Fibroblast of skin of abdomen (primary cell): ENCODE measurements around the gene EXOC3. TPM values are rescaled to one million over a fixed set of nuclear protein-coding genes. Genes with fewer than 3 reads are reported as not detected.
"Not testable (repeated sequence)": the region's sequence is repeated elsewhere in the genome, so short reads cannot be mapped to it uniquely, and the experiment has no call there.

Source experiments
- DNase-seq: peaks from one replicate; pipeline ENCODE4 v3.0.0-alpha.2; 2013
- polyA plus RNA-seq, 2 experiments: library from polyadenylated mRNA; unstranded; fragments of 120-200 nt; gene quantifications; one replicate each; pipeline ENCODE4 v1.2.1, GENCODE V29; 2013; ENCODE audit not compliant: insufficient read length in 2 of 2

The EXOC3 gene
- 37.0 TPM for polyA plus RNA-seq (2013, experiment 1 of 2; ENCODE audit: insufficient read length)
- 37.0 TPM for polyA plus RNA-seq (2013, experiment 2 of 2; ENCODE audit: insufficient read length)

- DNase-seq, result peak; percentile 73
Observed at GRCh38 chr5:442335-443238, at the start of gene EXOC3. TSS of gene EXOC3 (plus strand) at chr5:443176. CDS start at chr5:446206, 3,030 bp downstream.

DNA sequence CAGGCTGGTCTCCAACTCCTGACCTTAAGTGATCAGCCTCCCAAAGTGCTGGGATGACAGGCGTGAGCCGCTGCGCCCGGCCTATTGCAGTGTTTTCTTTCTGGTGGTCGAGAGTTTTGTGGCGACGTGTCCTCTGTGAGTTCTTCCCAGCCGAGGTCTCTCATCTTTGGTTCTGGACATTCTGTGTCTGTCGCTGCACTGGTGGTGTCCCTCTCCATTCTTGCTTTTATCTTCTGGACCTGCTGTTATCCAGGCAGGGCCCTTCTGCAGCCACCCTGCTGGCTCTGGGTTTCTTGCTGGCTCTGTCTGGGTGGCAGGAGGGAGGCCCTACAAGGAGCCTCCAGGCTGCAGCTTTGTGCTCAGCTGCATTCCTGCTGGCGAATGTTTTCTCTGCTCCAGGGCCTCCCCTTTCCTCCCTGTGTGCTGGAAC lies 49.1 kb upstream of the EXOC3 start:
- peak; percentile 43 for DNase-seq

- no peak for DNase-seq
Observed at GRCh38 chr5:394671-395155, 48.3 kb upstream of the EXOC3 start.

DNA sequence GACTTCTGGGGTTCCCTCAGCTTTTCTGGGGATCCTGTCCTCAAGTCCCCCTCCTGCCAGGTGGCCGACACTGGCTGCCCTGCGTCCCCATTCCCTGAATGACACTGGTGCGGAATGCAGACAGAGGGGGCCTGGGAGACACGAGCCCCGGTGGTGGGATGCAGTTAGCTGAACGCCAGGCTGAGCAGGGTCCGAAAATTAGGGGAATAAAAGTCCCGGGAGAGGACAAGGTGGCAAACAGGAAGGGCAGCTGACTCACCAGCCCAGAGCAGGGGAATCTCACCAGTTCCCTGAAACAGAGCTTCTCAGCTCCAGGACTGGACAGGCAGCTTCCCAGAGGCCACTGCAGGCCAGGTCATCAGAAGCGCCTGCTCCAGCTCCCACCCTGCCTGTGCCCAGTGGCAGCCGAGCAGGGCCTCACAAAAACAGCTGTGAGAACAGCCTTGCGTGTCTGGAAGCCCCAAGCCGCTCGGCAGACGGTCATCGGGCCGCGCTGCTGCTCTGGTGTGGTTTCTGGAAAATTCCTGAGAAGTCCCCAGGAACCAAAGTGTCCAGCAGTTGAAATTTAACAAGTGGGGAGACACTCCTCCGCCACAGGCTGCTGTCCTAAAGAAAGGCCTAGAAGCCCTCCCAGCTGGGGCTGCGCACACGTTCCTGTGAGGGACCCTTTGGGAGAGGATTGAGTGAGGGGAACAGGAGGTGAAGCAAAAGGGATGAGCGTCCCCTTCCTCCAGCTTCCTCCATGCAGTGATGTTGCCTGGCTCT lies 47.6 kb upstream of the EXOC3 start:
- peak; percentile 59 for DNase-seq

DNA sequence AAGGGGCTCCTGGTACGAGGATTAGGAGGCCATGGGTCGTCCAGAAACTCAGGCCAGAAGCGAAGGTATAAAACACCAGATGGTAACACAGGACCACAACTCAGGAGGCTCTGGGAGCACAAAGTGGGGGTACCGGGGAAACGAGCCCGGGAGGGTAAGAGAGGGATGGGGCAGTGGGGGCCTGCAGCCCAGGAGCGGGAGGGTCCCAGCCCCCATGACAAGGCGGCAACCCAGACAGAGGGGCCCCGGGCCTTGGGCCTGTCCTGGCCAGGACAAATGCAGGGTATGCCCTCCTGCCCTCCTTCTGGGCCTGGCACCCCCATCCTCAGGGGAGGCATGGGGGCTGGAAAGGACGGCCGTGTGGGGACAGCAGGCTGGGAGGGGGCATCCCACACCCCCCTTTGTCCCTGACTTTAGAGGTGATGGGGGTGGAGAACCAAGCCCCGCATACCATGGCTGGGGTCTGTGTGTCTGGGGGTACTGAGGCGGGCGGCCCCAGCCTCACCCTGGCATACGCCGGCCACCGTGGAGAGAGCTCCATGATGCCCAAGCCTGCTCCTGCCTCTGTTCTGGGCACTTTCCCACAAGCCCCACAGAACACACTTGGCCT lies 47.0 kb upstream of the EXOC3 start:
- DNase-seq, result no peak

- no peak for DNase-seq
Observed at GRCh38 chr5:396531-396961, 46.4 kb upstream of the EXOC3 start.

DNA sequence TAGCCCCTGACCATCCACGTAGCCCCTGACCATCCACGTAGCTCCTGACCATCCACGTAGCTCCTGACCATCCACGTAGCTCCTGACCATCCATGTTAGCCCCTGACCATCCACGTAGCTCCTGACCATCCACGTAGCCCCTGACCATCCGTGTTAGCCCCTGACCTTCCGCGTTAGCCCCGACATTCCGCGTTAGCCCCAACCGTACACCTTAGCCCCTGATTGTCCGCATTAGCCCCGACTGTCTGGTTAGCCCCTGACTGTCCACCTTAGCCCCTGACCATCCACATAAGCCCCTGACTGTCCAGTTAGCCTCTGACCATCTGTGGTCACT lies 44.9 kb upstream of the EXOC3 start:
- not testable (repeated sequence) for DNase-seq

DNA sequence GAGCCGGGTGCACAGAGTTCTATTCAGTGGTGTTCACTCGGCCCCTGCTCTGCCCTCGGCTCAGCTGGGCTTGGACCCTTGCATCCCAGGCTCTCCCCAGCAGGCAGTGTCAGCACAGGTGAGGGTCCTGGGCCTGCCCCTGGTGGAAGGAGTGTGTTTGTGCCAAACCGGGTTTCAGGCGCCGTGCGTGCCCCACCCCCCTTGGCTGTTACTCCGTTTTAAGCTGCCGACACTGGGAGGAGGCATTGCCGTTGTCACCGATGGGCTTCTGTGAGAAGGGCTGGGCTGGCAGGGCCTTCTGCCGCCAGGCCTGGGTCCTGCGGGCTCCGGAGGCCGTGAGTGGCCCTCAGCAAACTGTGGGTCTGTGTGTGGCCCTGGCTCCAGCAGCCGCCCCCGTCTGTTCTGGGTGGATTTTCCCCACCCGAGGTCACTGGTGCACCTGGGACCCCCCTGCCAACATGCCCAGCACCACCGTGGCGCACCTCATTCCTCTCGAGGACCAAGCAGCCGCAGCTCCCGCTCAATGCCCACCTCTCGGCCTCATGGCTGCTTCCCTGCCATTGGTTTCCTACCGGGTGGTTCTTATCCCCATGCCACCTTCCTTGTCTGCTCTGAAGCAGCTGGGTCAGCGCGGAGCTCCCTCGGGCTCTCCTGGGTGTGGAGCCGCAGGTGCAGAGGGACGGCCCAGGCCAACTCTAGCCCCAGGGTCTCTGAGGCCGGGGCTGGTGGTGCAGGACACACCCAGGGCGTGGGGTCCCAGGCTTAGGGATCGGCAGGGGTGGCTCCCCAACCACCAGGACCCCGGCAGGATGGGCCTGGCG lies 44.3 kb upstream of the EXOC3 start:
- no peak for DNase-seq

GRCh38 chr5:399296-400281 lies 43.4 kb upstream of the EXOC3 start:
- peak; percentile 97 for DNase-seq

GRCh38 chr5:400282-401145 lies 42.5 kb upstream of the EXOC3 start:
- DNase-seq, result peak; percentile 96

DNA sequence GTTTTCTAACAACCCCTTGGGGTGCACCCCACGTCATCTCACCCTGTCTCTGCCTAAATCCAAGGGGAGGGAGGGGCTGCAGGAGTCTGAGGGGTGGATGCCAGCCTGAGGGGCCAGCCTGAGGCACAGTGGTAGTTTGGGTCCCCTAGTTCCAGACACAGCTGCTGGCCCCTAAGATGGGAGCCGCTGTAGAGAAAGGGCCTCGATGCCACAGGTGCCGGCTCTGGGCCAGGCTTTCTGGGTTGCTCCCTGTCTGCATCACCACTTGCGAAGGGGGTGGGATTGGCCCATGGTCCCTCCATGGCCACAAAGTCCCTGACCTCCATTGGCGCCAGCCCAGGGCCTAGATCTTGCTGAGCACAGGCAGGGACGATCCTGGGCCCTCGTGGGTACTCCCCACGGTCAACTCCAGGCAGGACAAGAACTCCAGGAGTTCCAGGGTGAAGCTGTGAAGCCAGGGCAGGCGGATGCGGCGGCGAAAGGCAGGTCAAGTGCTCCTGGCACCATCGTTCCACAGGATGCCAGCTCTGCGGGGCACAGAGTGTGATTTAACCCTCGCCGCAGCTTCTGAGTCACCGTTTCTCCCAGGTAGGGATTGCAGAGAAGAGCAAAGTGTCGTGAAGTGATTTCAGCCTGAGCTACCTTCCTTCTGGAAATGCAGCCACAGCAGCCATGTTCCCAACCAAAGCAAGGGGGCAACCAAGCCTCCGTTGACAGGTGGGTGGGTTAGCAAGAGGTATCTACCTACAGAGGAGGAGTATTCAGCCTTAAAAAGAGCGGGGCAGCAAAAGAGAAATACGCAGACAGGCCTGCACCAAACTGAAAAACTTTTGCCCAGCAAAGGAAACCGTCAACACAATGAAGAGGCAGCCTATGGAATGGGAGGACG lies 41.6 kb upstream of the EXOC3 start:
- DNase-seq, result no peak

- not testable (repeated sequence) for DNase-seq
Observed at GRCh38 chr5:402219-402614, 40.8 kb upstream of the EXOC3 start.

DNA sequence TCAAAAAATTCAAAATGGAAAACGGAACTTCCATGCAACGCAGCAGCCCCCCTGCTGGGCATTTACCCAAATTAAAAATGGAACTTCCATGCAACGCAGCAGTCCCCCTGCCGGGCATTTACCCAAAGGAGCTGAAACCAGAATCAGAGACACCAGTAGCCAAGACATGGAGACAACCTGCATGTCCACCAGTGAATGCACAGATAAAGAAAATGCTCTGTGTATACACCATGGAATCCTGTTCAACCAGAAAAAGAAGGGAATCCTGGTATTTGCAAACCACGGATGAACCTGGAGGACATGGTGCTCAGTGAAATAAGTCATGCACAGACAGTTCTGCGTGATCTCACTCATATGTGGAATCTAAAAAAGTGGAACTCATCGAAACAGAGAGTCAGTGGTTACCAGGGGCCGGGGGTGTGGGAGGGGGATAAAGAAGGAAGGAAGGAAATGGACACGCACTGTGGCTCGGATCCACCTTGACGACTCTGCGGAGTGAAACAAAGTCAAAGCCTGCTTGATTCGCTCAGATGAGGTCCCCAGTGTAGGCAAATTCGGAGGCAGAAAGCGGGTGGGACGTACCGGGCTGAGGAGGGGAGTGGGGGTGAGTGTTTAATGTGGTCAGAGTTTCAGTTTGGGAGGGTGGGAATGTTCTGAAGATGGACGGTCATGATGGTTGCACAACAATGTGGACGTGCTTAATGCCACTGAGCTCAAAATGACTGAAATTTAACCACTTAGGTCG lies 40.2 kb upstream of the EXOC3 start:
- peak; percentile 23 for DNase-seq

- DNase-seq, result no peak
Observed at GRCh38 chr5:403995-404394, 39.0 kb upstream of the EXOC3 start.

DNA sequence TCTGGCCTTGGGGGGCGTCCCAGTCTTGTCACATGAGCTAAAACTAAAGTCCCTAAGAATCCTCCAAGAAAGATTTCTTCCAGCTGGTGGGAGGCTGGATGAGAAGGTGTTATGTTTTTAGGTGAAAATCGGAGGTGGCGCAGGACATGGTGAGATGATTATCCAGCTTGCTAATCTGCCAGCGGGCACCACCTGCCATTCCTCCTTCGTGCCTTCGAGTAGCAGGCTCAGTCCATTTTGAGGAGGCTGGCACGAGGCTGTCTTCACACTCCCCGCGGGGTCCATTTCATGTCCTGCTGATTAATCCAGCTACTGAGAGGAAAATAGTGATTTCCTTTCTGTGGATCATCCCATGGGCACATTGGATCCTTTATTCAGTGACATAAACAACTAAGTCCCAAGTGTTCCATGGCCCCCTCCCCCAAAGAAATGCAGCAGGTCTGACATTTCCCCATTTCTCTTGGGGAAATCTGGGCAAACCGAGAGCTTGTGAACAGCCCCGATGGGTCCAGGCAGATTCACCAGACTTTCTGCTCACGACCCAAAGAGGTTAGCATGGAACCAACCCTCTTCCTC lies 38.2 kb upstream of the EXOC3 start:
- DNase-seq, result no peak

GRCh38 chr5:405421-405820 lies 37.6 kb upstream of the EXOC3 start:
- no peak for DNase-seq

DNA sequence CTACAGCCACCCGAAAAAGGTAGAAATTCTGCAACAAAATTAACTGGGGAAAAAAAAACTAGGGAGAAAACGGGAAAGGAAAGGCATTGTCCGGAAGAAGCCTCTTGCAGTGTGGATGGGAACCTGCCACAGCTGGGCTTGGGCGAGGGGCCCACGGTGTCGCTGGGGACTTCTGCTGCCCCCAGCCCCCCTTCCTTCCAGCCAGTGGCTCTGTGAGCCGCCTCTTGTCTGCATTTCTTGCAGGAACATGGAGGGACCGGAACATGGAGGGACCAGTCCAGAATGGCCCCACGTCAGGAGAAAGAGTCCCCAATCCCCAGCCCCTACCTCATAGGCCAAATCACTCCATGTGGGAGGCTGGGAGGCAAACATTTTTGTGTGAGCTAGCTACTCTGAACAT lies 36.9 kb upstream of the EXOC3 start:
- DNase-seq, result no peak

DNA sequence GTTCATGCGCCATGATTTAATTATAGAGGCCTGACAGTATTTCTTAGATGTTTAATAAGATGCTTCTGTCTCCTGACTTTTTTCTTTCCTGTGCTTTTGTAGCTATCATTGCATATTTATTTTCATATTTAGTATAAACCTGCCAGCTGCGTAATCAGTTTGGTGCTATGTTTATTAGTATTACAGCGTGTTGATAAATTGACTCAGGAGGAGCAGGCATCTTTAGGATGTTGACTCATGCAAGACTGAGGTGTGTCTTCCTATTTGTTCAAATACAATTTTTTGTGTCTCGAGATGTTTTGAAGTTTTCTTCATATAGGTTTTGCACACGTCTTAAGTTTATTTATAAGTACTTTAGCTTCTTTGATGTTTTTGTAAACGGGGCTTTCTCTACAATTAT lies 35.9 kb upstream of the EXOC3 start:
- DNase-seq, result no peak
